GM06990 (cell line): Measurements from ENCODE around the gene CFAP61.

Experiments used
- DNase-seq: peaks from one replicate; pipeline ENCODE4 v3.0.0-alpha.2; 2011; ENCODE audit not compliant: insufficient read length; ENCODE audit errors: extremely low read depth
- H3K27me3 ChIP-seq: replicated peaks from 2 replicates; pipeline ENCODE4 v1.6.0; 2011; ENCODE audit warnings: low read length; ENCODE audit not compliant: control insufficient read depth, insufficient read depth
- H3K36me3 ChIP-seq: 2 replicates; pipeline ENCODE4 v1.5.1; 2011; ENCODE audit warnings: low read length; ENCODE audit not compliant: control insufficient read depth, insufficient read depth
- H3K4me3 ChIP-seq: replicated peaks from 2 replicates; pipeline ENCODE4 v1.5.1; 2011; ENCODE audit warnings: low read depth, mild to moderate bottlenecking, control low read depth, low read length
- TF ChIP-seq, protein P1 (sequence below): IDR thresholded peaks from 2 replicates; pipeline ENCODE4 v1.5.1; 2011; ENCODE audit warnings: low read length, control low read depth, mild to moderate bottlenecking, inconsistent platforms; ENCODE audit not compliant: insufficient read depth, poor library complexity, severe bottlenecking

Gene CFAP61

GRCh38 chr20:20368418-20369249 lies 316.3 kb downstream of the CFAP61 start:
- DNase-seq: peak; percentile 50
- Histone ChIP-seq H3K36me3 (no peaks in the 10 kb centered on the region), H3K4me3 (no peak overlapping the region; the same call in 1 of the 2 replicates), H3K27me3 (peaks cover 4% of the 10 kb centered on the region)
- TF ChIP-seq, protein P1, sequence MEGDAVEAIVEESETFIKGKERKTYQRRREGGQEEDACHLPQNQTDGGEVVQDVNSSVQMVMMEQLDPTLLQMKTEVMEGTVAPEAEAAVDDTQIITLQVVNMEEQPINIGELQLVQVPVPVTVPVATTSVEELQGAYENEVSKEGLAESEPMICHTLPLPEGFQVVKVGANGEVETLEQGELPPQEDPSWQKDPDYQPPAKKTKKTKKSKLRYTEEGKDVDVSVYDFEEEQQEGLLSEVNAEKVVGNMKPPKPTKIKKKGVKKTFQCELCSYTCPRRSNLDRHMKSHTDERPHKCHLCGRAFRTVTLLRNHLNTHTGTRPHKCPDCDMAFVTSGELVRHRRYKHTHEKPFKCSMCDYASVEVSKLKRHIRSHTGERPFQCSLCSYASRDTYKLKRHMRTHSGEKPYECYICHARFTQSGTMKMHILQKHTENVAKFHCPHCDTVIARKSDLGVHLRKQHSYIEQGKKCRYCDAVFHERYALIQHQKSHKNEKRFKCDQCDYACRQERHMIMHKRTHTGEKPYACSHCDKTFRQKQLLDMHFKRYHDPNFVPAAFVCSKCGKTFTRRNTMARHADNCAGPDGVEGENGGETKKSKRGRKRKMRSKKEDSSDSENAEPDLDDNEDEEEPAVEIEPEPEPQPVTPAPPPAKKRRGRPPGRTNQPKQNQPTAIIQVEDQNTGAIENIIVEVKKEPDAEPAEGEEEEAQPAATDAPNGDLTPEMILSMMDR: no peak

DNA sequence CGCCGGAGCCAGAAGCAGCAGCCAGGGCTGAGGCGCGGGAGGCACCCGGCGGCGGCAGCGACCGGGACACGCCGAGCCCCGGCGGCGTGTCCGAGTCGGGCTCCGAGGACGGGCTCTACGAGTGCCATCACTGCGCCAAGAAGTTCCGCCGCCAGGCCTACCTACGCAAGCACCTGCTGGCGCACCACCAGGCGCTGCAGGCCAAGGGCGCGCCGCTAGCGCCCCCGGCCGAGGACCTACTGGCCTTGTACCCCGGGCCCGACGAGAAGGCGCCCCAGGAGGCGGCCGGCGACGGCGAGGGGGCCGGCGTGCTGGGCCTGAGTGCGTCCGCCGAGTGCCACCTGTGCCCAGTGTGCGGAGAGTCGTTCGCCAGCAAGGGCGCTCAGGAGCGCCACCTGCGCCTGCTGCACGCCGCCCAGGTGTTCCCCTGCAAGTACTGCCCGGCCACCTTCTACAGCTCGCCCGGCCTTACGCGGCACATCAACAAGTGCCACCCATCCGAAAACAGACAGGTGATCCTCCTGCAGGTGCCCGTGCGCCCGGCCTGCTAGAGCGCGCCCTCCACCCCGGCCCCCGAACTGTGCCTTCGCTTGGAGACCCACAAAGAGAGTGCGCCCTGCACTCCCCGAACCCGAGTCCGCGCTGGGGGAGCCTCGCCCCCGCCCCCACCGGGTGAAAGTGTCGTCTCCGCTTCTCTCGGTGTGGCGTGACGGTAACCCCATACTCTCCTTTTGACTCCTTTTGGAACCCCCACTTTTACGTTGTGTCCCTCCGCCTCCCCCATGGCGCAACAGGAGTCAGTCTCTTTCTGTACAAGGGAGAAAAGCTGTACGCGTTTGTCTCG lies 317.1 kb downstream of the CFAP61 start:
- no peak overlapping the region; the same call in 1 of the 2 replicates for H3K4me3 ChIP-seq
- DNase-seq: peak; percentile 67
- TF ChIP-seq, protein P1: peak; percentile 37
- peaks cover 4% of the 10 kb centered on the region for H3K27me3 ChIP-seq
- no peaks in the 10 kb centered on the region for H3K36me3 ChIP-seq

DNA sequence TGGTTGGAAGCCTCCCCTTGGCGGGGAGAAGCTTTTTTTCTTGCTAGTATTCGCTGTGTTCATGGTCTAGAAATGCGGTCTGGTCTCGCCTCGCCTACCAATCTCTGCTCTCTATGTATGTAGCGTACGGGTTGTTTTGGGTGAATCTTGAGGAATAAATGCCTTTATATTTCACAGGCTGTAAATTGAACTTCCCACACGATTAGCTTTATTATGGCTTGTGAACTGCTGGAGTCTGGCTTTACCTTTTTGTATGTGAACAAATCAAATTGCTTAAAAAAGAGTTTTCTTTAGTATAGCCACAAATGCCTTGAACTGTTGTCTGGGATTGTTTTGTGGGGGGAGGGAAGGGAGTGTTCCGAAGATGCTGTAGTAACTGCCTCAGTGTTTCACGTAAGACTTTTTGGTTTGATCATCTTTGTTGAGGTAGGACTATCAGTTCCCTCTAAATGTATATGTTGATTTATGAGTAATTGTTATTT lies 317.8 kb downstream of the CFAP61 start:
- Histone ChIP-seq H3K4me3 (no peak overlapping the region), H3K36me3 (no peaks in the 10 kb centered on the region), H3K27me3 (peaks cover 4% of the 10 kb centered on the region)
- no peak for DNase-seq
- TF ChIP-seq, protein P1: no peak

- Histone ChIP-seq H3K27me3 (peaks cover 4% of the 10 kb centered on the region), H3K36me3 (no peaks in the 10 kb centered on the region), H3K4me3 (no peak overlapping the region)
- TF ChIP-seq, protein P1: no peak
- DNase-seq: no peak
These were observed 318.8 kb downstream of the CFAP61 start for GRCh38 chr20:20371083-20371482.

GRCh38 chr20:20371681-20372080 lies 319.3 kb downstream of the CFAP61 start:
- Histone ChIP-seq H3K4me3 (no peak overlapping the region), H3K36me3 (no peaks in the 10 kb centered on the region), H3K27me3 (peaks cover 4% of the 10 kb centered on the region)
- no peak for DNase-seq
- TF ChIP-seq, protein P1: no peak
